ENCODE results near the gene PBLD. TPM values are rescaled to one million over a fixed set of nuclear protein-coding genes. Genes with fewer than 3 reads are reported as not detected.

The PBLD gene
- total RNA-seq (2021) (2.4 to 2.7 TPM (median 2.6 TPM) in 3 replicates), Bru-seq, nascent RNA (percentile 40 among the genes with signal in this experiment)
- long read RNA-seq, experiment 1, partial matches to known transcripts: 0 of 5 reads
- long read RNA-seq, experiment 1, other reads (novel, unspliced or antisense): 3 of 5 reads
- long read RNA-seq, experiment 2, partial matches to known transcripts: 1 of 2 reads
- long read RNA-seq, experiment 2, other reads (novel, unspliced or antisense): 1 of 2 reads
- long read RNA-seq, experiment 3, partial matches to known transcripts: 0 of 1 reads
- long read RNA-seq, experiment 3, other reads (novel, unspliced or antisense): 0 of 1 reads

DNA sequence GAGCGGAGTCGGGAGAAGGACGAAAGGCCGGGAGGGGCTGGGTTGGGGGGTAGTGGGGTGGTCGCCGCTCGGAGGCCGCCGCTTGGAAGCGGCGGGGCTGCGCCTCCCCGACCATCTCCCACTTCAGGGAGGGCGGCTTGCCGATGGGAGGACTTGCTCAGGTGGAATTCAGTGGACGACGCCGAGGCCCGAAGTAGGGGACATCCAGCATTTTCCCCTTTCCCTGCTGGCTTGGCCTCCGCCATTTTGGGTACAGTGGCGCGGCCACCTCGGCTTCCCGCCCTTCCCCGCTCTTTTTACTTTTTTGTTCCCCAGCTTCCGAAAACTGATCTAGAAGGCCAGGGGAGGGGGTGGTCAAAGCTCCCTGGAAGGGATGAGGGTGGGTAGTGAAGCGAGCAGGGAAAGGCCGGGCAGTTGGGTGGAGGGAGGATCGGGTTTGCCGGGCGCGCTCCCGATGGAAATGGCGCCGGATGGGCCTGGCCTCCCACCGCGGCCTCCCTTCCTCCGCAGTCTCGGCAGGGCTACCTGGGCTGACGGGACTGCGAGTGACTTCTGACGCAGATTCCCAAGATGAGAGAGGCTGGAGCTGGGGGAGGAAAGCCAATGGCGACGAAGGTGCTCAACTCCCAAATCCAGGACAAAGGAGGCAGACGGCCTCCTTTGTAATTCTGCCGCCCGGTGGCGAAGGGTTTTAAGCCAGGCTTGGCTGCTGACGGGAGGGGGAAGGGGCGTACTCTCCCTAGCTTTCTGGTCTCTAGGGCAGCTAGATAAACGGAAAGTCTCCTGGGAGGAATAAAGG lies at the start of gene PBLD:
PBLD (minus strand) TSS at position 670 of the 799 bp plus-strand sequence. CDS start 26,084 bp downstream, outside the sequence.
- ChIA-PET CTCF (interaction anchor here (0.6 to 2.1 kb wide), 9 partner anchors 16 to 565 kb away, joined by 3 to 16 read pairs (median 4); partner anchors contain the start of gene RUFY2), POLR2A (interaction anchor here (0.6 to 4.6 kb wide), 29 partner anchors 9 to 733 kb away, joined by 3 to 42 read pairs (median 4); partner anchors contain the start of genes ATOH7 and RUFY2)
- no peaks in the 10 kb centered on the region; the same call in 1 of the 2 replicates for H3K27me3 Mint-ChIP-seq (ENCODE audit: low read depth)
- H3K4me3 Mint-ChIP-seq: peak within 1 kb of the TSS; percentile 99
- no peaks in the 10 kb centered on the region for H3K9me3 Mint-ChIP-seq
- H3K27ac Mint-ChIP-seq: peak within 1 kb of the TSS; percentile 99
- H3K4me1 Mint-ChIP-seq: peaks cover 49% of the 10 kb centered on the region
- DNase-seq (ENCODE audit: low spot score) (peak; percentile 79), ATAC-seq (peak; percentile 22)
- peaks cover 33% of the 10 kb centered on the region for H3K36me3 Mint-ChIP-seq
- no peak for TF ChIP-seq MXD4 (CRISPR knock-in tag; IDR thresholded peaks at IDR 0.05; ENCODE audit: borderline replicate concordance)
- TF ChIP-seq ATF1 (CRISPR knock-in tag; IDR thresholded peaks at IDR 0.05): no peak; the same call in 1 of the 2 replicates
- TF ChIP-seq, protein P1, sequence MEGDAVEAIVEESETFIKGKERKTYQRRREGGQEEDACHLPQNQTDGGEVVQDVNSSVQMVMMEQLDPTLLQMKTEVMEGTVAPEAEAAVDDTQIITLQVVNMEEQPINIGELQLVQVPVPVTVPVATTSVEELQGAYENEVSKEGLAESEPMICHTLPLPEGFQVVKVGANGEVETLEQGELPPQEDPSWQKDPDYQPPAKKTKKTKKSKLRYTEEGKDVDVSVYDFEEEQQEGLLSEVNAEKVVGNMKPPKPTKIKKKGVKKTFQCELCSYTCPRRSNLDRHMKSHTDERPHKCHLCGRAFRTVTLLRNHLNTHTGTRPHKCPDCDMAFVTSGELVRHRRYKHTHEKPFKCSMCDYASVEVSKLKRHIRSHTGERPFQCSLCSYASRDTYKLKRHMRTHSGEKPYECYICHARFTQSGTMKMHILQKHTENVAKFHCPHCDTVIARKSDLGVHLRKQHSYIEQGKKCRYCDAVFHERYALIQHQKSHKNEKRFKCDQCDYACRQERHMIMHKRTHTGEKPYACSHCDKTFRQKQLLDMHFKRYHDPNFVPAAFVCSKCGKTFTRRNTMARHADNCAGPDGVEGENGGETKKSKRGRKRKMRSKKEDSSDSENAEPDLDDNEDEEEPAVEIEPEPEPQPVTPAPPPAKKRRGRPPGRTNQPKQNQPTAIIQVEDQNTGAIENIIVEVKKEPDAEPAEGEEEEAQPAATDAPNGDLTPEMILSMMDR (IDR thresholded peaks at IDR 0.05): no peak
- TF ChIP-seq, protein P2, sequence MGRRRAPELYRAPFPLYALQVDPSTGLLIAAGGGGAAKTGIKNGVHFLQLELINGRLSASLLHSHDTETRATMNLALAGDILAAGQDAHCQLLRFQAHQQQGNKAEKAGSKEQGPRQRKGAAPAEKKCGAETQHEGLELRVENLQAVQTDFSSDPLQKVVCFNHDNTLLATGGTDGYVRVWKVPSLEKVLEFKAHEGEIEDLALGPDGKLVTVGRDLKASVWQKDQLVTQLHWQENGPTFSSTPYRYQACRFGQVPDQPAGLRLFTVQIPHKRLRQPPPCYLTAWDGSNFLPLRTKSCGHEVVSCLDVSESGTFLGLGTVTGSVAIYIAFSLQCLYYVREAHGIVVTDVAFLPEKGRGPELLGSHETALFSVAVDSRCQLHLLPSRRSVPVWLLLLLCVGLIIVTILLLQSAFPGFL (CRISPR knock-in tag; IDR thresholded peaks at IDR 0.05; ENCODE audit: borderline replicate concordance): no peak
- TF ChIP-seq SMAD3 (CRISPR knock-in tag; IDR thresholded peaks at IDR 0.05; ENCODE audit: borderline replicate concordance): no peak
- no peak; the same call in none of the 2 replicates for TF ChIP-seq ZNF671 (CRISPR knock-in tag; IDR thresholded peaks at IDR 0.05)
- no peak for TF ChIP-seq RORB (CRISPR knock-in tag; IDR thresholded peaks at IDR 0.05)
- TF ChIP-seq RELA (CRISPR knock-in tag; IDR thresholded peaks at IDR 0.05; ENCODE audit: borderline replicate concordance): no peak
- TF ChIP-seq, protein P3, sequence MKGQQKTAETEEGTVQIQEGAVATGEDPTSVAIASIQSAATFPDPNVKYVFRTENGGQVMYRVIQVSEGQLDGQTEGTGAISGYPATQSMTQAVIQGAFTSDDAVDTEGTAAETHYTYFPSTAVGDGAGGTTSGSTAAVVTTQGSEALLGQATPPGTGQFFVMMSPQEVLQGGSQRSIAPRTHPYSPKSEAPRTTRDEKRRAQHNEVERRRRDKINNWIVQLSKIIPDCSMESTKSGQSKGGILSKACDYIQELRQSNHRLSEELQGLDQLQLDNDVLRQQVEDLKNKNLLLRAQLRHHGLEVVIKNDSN (CRISPR knock-in tag; IDR thresholded peaks at IDR 0.05): no peak
- TF ChIP-seq, protein P4, sequence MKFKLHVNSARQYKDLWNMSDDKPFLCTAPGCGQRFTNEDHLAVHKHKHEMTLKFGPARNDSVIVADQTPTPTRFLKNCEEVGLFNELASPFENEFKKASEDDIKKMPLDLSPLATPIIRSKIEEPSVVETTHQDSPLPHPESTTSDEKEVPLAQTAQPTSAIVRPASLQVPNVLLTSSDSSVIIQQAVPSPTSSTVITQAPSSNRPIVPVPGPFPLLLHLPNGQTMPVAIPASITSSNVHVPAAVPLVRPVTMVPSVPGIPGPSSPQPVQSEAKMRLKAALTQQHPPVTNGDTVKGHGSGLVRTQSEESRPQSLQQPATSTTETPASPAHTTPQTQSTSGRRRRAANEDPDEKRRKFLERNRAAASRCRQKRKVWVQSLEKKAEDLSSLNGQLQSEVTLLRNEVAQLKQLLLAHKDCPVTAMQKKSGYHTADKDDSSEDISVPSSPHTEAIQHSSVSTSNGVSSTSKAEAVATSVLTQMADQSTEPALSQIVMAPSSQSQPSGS (CRISPR knock-in tag; IDR thresholded peaks at IDR 0.05; ENCODE audit: borderline replicate concordance, low read depth): no peak
- no peak for TF ChIP-seq ZBTB21 (CRISPR knock-in tag; IDR thresholded peaks at IDR 0.05; ENCODE audit: borderline replicate concordance)
- TF ChIP-seq, protein P5, sequence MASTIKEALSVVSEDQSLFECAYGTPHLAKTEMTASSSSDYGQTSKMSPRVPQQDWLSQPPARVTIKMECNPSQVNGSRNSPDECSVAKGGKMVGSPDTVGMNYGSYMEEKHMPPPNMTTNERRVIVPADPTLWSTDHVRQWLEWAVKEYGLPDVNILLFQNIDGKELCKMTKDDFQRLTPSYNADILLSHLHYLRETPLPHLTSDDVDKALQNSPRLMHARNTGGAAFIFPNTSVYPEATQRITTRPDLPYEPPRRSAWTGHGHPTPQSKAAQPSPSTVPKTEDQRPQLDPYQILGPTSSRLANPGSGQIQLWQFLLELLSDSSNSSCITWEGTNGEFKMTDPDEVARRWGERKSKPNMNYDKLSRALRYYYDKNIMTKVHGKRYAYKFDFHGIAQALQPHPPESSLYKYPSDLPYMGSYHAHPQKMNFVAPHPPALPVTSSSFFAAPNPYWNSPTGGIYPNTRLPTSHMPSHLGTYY (CRISPR knock-in tag; IDR thresholded peaks at IDR 0.05): peak; percentile 69; the same call in 1 of the 2 replicates
- TF ChIP-seq GTF2I (CRISPR knock-in tag; conservative IDR thresholded peaks at IDR 0.05): no peak
- TF ChIP-seq GABPB1 (CRISPR knock-in tag; IDR thresholded peaks at IDR 0.05): peak; percentile 54; the same call in 1 of the 2 replicates
- TF ChIP-seq, protein P6, sequence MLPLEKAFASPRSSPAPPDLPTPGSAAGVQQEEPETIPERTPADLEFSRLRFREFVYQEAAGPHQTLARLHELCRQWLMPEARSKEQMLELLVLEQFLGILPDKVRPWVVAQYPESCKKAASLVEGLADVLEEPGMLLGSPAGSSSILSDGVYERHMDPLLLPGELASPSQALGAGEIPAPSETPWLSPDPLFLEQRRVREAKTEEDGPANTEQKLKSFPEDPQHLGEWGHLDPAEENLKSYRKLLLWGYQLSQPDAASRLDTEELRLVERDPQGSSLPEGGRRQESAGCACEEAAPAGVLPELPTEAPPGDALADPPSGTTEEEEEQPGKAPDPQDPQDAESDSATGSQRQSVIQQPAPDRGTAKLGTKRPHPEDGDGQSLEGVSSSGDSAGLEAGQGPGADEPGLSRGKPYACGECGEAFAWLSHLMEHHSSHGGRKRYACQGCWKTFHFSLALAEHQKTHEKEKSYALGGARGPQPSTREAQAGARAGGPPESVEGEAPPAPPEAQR (CRISPR knock-in tag; IDR thresholded peaks at IDR 0.05): no peak
- TF ChIP-seq SMAD4 (CRISPR knock-in tag; IDR thresholded peaks at IDR 0.05): peak; percentile 78; the same call in 1 of the 2 replicates
- no peak for TF ChIP-seq CBFB (CRISPR knock-in tag; IDR thresholded peaks at IDR 0.05; ENCODE audit: low read depth)
- TF ChIP-seq, protein P7, sequence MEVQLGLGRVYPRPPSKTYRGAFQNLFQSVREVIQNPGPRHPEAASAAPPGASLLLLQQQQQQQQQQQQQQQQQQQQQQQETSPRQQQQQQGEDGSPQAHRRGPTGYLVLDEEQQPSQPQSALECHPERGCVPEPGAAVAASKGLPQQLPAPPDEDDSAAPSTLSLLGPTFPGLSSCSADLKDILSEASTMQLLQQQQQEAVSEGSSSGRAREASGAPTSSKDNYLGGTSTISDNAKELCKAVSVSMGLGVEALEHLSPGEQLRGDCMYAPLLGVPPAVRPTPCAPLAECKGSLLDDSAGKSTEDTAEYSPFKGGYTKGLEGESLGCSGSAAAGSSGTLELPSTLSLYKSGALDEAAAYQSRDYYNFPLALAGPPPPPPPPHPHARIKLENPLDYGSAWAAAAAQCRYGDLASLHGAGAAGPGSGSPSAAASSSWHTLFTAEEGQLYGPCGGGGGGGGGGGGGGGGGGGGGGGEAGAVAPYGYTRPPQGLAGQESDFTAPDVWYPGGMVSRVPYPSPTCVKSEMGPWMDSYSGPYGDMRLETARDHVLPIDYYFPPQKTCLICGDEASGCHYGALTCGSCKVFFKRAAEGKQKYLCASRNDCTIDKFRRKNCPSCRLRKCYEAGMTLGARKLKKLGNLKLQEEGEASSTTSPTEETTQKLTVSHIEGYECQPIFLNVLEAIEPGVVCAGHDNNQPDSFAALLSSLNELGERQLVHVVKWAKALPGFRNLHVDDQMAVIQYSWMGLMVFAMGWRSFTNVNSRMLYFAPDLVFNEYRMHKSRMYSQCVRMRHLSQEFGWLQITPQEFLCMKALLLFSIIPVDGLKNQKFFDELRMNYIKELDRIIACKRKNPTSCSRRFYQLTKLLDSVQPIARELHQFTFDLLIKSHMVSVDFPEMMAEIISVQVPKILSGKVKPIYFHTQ (CRISPR knock-in tag; IDR thresholded peaks at IDR 0.05): peak; percentile 82
- TF ChIP-seq, protein P8, sequence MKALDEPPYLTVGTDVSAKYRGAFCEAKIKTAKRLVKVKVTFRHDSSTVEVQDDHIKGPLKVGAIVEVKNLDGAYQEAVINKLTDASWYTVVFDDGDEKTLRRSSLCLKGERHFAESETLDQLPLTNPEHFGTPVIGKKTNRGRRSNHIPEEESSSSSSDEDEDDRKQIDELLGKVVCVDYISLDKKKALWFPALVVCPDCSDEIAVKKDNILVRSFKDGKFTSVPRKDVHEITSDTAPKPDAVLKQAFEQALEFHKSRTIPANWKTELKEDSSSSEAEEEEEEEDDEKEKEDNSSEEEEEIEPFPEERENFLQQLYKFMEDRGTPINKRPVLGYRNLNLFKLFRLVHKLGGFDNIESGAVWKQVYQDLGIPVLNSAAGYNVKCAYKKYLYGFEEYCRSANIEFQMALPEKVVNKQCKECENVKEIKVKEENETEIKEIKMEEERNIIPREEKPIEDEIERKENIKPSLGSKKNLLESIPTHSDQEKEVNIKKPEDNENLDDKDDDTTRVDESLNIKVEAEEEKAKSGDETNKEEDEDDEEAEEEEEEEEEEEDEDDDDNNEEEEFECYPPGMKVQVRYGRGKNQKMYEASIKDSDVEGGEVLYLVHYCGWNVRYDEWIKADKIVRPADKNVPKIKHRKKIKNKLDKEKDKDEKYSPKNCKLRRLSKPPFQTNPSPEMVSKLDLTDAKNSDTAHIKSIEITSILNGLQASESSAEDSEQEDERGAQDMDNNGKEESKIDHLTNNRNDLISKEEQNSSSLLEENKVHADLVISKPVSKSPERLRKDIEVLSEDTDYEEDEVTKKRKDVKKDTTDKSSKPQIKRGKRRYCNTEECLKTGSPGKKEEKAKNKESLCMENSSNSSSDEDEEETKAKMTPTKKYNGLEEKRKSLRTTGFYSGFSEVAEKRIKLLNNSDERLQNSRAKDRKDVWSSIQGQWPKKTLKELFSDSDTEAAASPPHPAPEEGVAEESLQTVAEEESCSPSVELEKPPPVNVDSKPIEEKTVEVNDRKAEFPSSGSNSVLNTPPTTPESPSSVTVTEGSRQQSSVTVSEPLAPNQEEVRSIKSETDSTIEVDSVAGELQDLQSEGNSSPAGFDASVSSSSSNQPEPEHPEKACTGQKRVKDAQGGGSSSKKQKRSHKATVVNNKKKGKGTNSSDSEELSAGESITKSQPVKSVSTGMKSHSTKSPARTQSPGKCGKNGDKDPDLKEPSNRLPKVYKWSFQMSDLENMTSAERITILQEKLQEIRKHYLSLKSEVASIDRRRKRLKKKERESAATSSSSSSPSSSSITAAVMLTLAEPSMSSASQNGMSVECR (CRISPR knock-in tag; IDR thresholded peaks at IDR 0.05; ENCODE audit: borderline replicate concordance): peak; percentile 86

Measured in WTC11 (cell line).